GM12864 (cell line): Measurements from ENCODE around the gene IGSF21.
"Not testable (repeated sequence)": the region's sequence is repeated elsewhere in the genome, so short reads cannot be mapped to it uniquely, and the experiment has no call there.

Experiments
- DNase-seq: peaks from one replicate; pipeline ENCODE4 v3.0.0-alpha.2; 2011; ENCODE audit warnings: low read depth
- H3K4me3 ChIP-seq: 2 replicates; pipeline ENCODE4 v1.5.1; 2011; ENCODE audit warnings: mild to moderate bottlenecking, low read depth, low read length, control low read depth
- TF ChIP-seq, protein P1 (sequence below): IDR thresholded peaks from 2 replicates; pipeline ENCODE4 v1.5.1; 2011; ENCODE audit warnings: low read depth, mild to moderate bottlenecking, moderate library complexity, low read length, control low read depth, inconsistent platforms; ENCODE audit errors: missing control alignments

Gene IGSF21

DNA sequence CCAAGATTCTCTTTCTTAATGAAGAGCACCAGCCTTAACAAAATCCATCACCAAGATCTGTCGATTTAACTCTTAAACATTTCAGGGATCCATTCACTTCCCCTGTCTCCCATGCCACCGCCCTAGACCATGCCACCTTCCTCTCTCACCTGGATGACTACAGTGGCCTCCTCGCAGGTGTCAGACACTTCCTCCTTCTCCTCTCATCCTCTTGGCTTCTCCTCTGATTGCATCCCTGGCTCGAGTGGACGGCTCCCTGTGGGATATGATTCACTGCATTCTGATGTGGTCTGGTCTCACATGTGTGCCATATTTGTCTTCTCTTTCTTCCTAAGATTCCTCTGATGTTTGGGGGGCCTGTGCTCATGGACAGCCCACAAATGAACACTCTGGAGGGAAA, 306.7 kb downstream of the IGSF21 start:
- TF ChIP-seq, protein P1, sequence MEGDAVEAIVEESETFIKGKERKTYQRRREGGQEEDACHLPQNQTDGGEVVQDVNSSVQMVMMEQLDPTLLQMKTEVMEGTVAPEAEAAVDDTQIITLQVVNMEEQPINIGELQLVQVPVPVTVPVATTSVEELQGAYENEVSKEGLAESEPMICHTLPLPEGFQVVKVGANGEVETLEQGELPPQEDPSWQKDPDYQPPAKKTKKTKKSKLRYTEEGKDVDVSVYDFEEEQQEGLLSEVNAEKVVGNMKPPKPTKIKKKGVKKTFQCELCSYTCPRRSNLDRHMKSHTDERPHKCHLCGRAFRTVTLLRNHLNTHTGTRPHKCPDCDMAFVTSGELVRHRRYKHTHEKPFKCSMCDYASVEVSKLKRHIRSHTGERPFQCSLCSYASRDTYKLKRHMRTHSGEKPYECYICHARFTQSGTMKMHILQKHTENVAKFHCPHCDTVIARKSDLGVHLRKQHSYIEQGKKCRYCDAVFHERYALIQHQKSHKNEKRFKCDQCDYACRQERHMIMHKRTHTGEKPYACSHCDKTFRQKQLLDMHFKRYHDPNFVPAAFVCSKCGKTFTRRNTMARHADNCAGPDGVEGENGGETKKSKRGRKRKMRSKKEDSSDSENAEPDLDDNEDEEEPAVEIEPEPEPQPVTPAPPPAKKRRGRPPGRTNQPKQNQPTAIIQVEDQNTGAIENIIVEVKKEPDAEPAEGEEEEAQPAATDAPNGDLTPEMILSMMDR: no peak
- H3K4me3 ChIP-seq: no peak overlapping the region
- DNase-seq: no peak

GRCh38 chr1:18414872-18415447, 307.4 kb downstream of the IGSF21 start:
- no peak for DNase-seq
- TF ChIP-seq, protein P1: no peak

DNA sequence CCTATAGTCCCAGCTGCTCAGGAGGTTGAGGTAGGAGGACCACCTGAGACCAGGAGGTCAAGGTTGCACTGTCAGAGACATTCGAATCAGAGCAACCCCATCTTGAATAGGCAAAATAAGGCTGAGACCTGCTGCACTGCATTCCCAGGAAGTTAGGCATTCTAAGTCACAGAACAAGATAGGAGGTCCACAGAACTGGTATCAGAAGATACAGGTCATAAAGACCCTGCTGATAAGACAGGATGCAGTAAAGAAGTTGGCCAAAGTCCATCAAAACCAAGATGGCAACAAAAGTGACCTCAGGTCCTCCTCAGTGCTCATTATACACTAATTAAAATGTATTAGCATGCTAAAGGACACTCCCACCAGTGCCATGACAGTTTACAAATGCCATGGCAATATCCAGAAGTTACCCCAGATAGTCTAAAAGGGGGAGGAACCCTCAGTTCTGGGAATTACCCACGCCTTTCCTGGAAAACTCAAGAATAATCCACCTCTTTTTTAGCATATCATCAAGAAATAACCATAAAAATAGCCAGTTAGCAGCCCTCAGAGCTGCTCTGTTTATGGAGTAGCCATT, 307.9 kb downstream of the IGSF21 start:
- no peak for DNase-seq
- no peak overlapping the region for H3K4me3 ChIP-seq
- TF ChIP-seq, protein P1: no peak

More at GRCh38 chr1:18414872-18415447, 307.4 kb downstream of the IGSF21 start:
- no peak overlapping the region for H3K4me3 ChIP-seq

- not testable (repeated sequence) for H3K4me3 ChIP-seq, DNase-seq
Observed at GRCh38 chr1:18416126-18416525, 308.5 kb downstream of the IGSF21 start.

GRCh38 chr1:18417316-18418269, 310.0 kb downstream of the IGSF21 start:
- TF ChIP-seq, protein P1: no peak
- no peak for DNase-seq
- H3K4me3 ChIP-seq: no peak overlapping the region

GRCh38 chr1:18419113-18419844, 311.7 kb downstream of the IGSF21 start:
- TF ChIP-seq, protein P1: no peak
- DNase-seq: no peak
- H3K4me3 ChIP-seq: no peak overlapping the region

- no peak overlapping the region for H3K4me3 ChIP-seq
- TF ChIP-seq, protein P1: no peak
- DNase-seq: no peak
Observed at GRCh38 chr1:18419845-18420184, 312.2 kb downstream of the IGSF21 start.
